IMR-90 (cell line): ENCODE data around the gene MYO1D. TPM values are rescaled to one million over a fixed set of nuclear protein-coding genes. Genes with fewer than 3 reads are reported as not detected.

Experiments used
- ATAC-seq: fragments of 200-7000 bp; cut with Tn5 transposase; 2 replicates; pipeline ENCODE4 v1.9.1; 2020; ENCODE audit warnings: low read depth, mild to moderate bottlenecking, moderate library complexity
- BruUV-seq: library from RNA; stranded (reverse); fragments of 400-500 nt; replicated peaks from 2 replicates; lab custom pipeline; 2021; lab: Mats Ljungman, UMichigan
- CTCF ChIA-PET: fragments of 300-600 bp; formaldehyde crosslinking; extraction: SDS; loops from one replicate; lab custom pipeline; 2021; ENCODE audit warnings: antibody characterized with exemption; lab: Yijun Ruan, JAX
- POLR2A ChIA-PET: fragments of 300-600 bp; sonication (Branson Sonifier 250); formaldehyde crosslinking; loops from one replicate; lab custom pipeline; 2022; ENCODE audit warnings: antibody characterized with exemption; ENCODE audit not compliant: unreplicated experiment; lab: Charles Lee
- DNase-seq: peaks from one replicate; pipeline ENCODE4 v3.0.0; 2013
- H2AFZ ChIP-seq: replicated peaks from 2 replicates; pipeline ENCODE3; 2013; ENCODE audit warnings: low read length, mild to moderate bottlenecking; ENCODE audit not compliant: poor library complexity
- H2AK5ac ChIP-seq: 2 replicates; pipeline ENCODE4 v1.6.1; 2013; ENCODE audit warnings: low read depth, low read length, inconsistent platforms
- H2AK9ac ChIP-seq: replicated peaks from 2 replicates; pipeline ENCODE3; 2013; ENCODE audit warnings: mild to moderate bottlenecking, low read depth, low read length, moderate library complexity; ENCODE audit not compliant: poor library complexity
- H2BK120ac ChIP-seq: 2 replicates; pipeline ENCODE4 v1.6.1; 2013; ENCODE audit warnings: low read depth, low read length, inconsistent platforms
- H2BK15ac ChIP-seq: 3 replicates; pipeline ENCODE4 v1.6.1; 2013; ENCODE audit warnings: low read depth, low read length, inconsistent platforms
- H2BK20ac ChIP-seq: 2 replicates; pipeline ENCODE4 v1.6.1; 2013; ENCODE audit warnings: low read depth, mild to moderate bottlenecking, inconsistent platforms, low read length, moderate library complexity
- H2BK5ac ChIP-seq: 2 replicates; pipeline ENCODE4 v1.6.1; 2013; ENCODE audit warnings: mild to moderate bottlenecking, low read depth, low read length, inconsistent platforms; ENCODE audit not compliant: poor library complexity, severe bottlenecking
- H3K14ac ChIP-seq: replicated peaks from 2 replicates; pipeline ENCODE4 v1.6.1; 2013; ENCODE audit warnings: low read depth, low read length, inconsistent platforms
- H3K18ac ChIP-seq: 2 replicates; pipeline ENCODE4 v1.6.1; 2013; ENCODE audit warnings: low read depth, low read length, control low read depth
- H3K23ac ChIP-seq: 2 replicates; pipeline ENCODE4 v1.6.1; 2013; ENCODE audit warnings: low read depth, low read length, inconsistent platforms
- H3K27ac ChIP-seq: 2 replicates; pipeline ENCODE4 v1.5.1; 2013; ENCODE audit warnings: mild to moderate bottlenecking, control low read depth, low read length; ENCODE audit not compliant: insufficient read depth
- H3K27me3 ChIP-seq: 2 replicates; pipeline ENCODE4 v1.6.1; 2013; ENCODE audit warnings: low read length; ENCODE audit not compliant: control insufficient read depth, insufficient read depth
- H3K36me3 ChIP-seq: 2 replicates; pipeline ENCODE4 v1.6.1; 2013; ENCODE audit warnings: low read length, mixed read lengths; ENCODE audit not compliant: control insufficient read depth, insufficient read depth
- H3K4ac ChIP-seq: 2 replicates; pipeline ENCODE4 v1.6.1; 2013; ENCODE audit warnings: low read depth, low read length, inconsistent platforms
- H3K4me1 ChIP-seq: 2 replicates; pipeline ENCODE4 v1.6.1; 2013; ENCODE audit warnings: low read length, mixed read lengths; ENCODE audit not compliant: control insufficient read depth, insufficient read depth
- H3K4me2 ChIP-seq: 2 replicates; pipeline ENCODE4 v1.6.1; 2013; ENCODE audit warnings: low read depth, mild to moderate bottlenecking, control low read depth, low read length, moderate library complexity
- H3K4me3 ChIP-seq: 2 replicates; pipeline ENCODE4 v1.5.1; 2013; ENCODE audit warnings: low read depth, mild to moderate bottlenecking, control low read depth, low read length, moderate library complexity; ENCODE audit not compliant: insufficient read depth
- H3K56ac ChIP-seq: 2 replicates; pipeline ENCODE4 v1.6.1; 2013; ENCODE audit warnings: low read length, inconsistent platforms; ENCODE audit not compliant: insufficient read depth; ENCODE audit errors: extremely low read depth
- H3K79me1 ChIP-seq, 2 experiments: 2 replicates each; pipeline ENCODE4 v1.6.1; 2013; ENCODE audit warnings: low read length in 2 of 2, inconsistent platforms in 1 of 2, low read depth in 1 of 2
- H3K9ac ChIP-seq: 2 replicates; pipeline ENCODE4 v1.6.1; 2013; ENCODE audit warnings: low read depth, low read length, control low read depth
- H3K9me1 ChIP-seq: 2 replicates; pipeline ENCODE4 v1.6.1; 2013; ENCODE audit warnings: low read length, inconsistent platforms; ENCODE audit not compliant: insufficient read depth
- H3K9me3 ChIP-seq: 2 replicates; pipeline ENCODE4 v1.6.1; 2013; ENCODE audit warnings: low read length; ENCODE audit not compliant: control insufficient read depth, insufficient read depth
- H4K20me1 ChIP-seq: 2 replicates; pipeline ENCODE4 v1.6.1; 2013; ENCODE audit warnings: low read length, inconsistent platforms; ENCODE audit not compliant: insufficient read depth
- H4K5ac ChIP-seq: 2 replicates; pipeline ENCODE4 v1.6.1; 2013; ENCODE audit warnings: mild to moderate bottlenecking, low read depth, low read length, control low read depth
- H4K8ac ChIP-seq, 2 experiments: 2 replicates each; pipeline ENCODE4 v1.6.1; 2013; ENCODE audit warnings: low read depth in 2 of 2, low read length in 2 of 2, control low read depth in 1 of 2, inconsistent platforms in 1 of 2
- H4K91ac ChIP-seq: 2 replicates; pipeline ENCODE4 v1.6.1; 2013; ENCODE audit warnings: low read depth, low read length, inconsistent platforms; ENCODE audit not compliant: insufficient read depth
- BHLHE40 ChIP-seq: fragments of 150-350 bp; IDR thresholded peaks from 2 replicates; pipeline ENCODE4 v1.6.1; 2016; ENCODE audit warnings: mild to moderate bottlenecking, low read depth, low read length
- CEBPB ChIP-seq: IDR thresholded peaks from 2 replicates; pipeline ENCODE4 v1.6.1; 2012; ENCODE audit warnings: low read depth, low read length, improper control_type of control experiment
- CHD1 ChIP-seq: IDR thresholded peaks from 2 replicates; pipeline ENCODE4 v1.6.1; 2012; ENCODE audit warnings: low read depth, low read length, improper control_type of control experiment
- CTCF ChIP-seq: conservative IDR thresholded peaks from 2 replicates; pipeline ENCODE4 v1.5.1; 2012; ENCODE audit warnings: mild to moderate bottlenecking, low read depth, low read length, improper control_type of control experiment
- ELK1 ChIP-seq: fragments of 150-350 bp; IDR thresholded peaks from 2 replicates; pipeline ENCODE4 v1.6.1; 2016; ENCODE audit warnings: low read depth, mild to moderate bottlenecking, low read length, moderate library complexity, borderline replicate concordance
- FOS ChIP-seq: fragments of 150-350 bp; IDR thresholded peaks from 2 replicates; pipeline ENCODE4 v1.6.1; 2016; ENCODE audit warnings: low read depth, low read length
- MAFK ChIP-seq: IDR thresholded peaks from 2 replicates; pipeline ENCODE4 v1.6.1; 2012; ENCODE audit warnings: low read depth, low read length, improper control_type of control experiment
- MAZ ChIP-seq: IDR thresholded peaks from 2 replicates; pipeline ENCODE4 v1.6.1; 2012; ENCODE audit warnings: low read depth, mild to moderate bottlenecking, low read length, improper control_type of control experiment, moderate library complexity, borderline replicate concordance
- MXI1 ChIP-seq: IDR thresholded peaks from 2 replicates; pipeline ENCODE4 v1.6.1; 2012; ENCODE audit warnings: low read depth, mild to moderate bottlenecking, low read length, moderate library complexity, borderline replicate concordance
- NFE2L2 ChIP-seq: fragments of 150-350 bp; IDR thresholded peaks from 2 replicates; pipeline ENCODE4 v1.6.1; 2016; ENCODE audit warnings: low read depth, mild to moderate bottlenecking, low read length
- POLR2A ChIP-seq: IDR thresholded peaks from 2 replicates; pipeline ENCODE4 v1.6.1; 2012; ENCODE audit warnings: mild to moderate bottlenecking, low read depth, low read length
- RAD21 ChIP-seq: IDR thresholded peaks from 2 replicates; pipeline ENCODE4 v1.6.1; 2012; ENCODE audit warnings: low read length, improper control_type of control experiment
- RCOR1 ChIP-seq: IDR thresholded peaks from 2 replicates; pipeline ENCODE4 v1.6.1; 2012; ENCODE audit warnings: mild to moderate bottlenecking, low read length, improper control_type of control experiment; ENCODE audit not compliant: insufficient replicate concordance
- RFX5 ChIP-seq: IDR thresholded peaks from 2 replicates; pipeline ENCODE4 v1.8.0; 2012; ENCODE audit warnings: low read depth, mild to moderate bottlenecking, low read length, moderate library complexity
- SMC3 ChIP-seq: fragments of 150-350 bp; IDR thresholded peaks from 2 replicates; pipeline ENCODE4 v1.6.1; 2016; ENCODE audit warnings: low read depth, mild to moderate bottlenecking, antibody characterized with exemption, low read length, moderate library complexity
- USF2 ChIP-seq: fragments of 150-350 bp; IDR thresholded peaks from 2 replicates; pipeline ENCODE4 v1.6.1; 2017; ENCODE audit warnings: mild to moderate bottlenecking, antibody characterized with exemption, low read length, low read depth
- WGBS, 2 experiments: methylation state at CpG; one replicate each; pipeline versions ENCODE4 v1.1.5 to v1.1.7; 2013; ENCODE audit warnings: missing lambda C conversion rate in 2 of 2; ENCODE audit not compliant: insufficient read length in 1 of 2; ENCODE audit errors: extremely low coverage in 2 of 2; 5-methylcytosine and 5-hydroxymethylcytosine counted together
- dilution Hi-C: fragments of 300-500 bp; cut with HindIII; formaldehyde crosslinking; loops from one replicate; pipeline ENCODE4 v1.14.3; 2018; ENCODE audit warnings: low sequenced_read_pairs; ENCODE audit not compliant: unreplicated experiment
- in situ Hi-C: fragments of 300-500 bp; cut with MboI; formaldehyde crosslinking; loops from 3 replicates; pipeline ENCODE4 v1.14.3; 2019; ENCODE audit warnings: low sequenced_read_pairs, inconsistent platforms, mixed read lengths
- intact Hi-C: fragments of 100-400 bp; cut with micrococcal nuclease; formaldehyde crosslinking; loops from 2 replicates; pipeline ENCODE4 v1.10.0; 2022
- polyA plus RNA-seq, 3 experiments: library from polyadenylated mRNA; depleted of rRNA; stranded (reverse); fragments of >200 nt; gene quantifications; 2 replicates each; pipeline ENCODE4 v1.2.3, GENCODE V29; 2012; ENCODE audit warnings: low replicate concordance in 1 of 3
- total RNA-seq: library from RNA; depleted of rRNA; stranded (reverse); fragments of >200 nt; gene quantifications from 2 replicates; pipeline ENCODE4 v1.2.3, GENCODE V29; 2012

Gene MYO1D
- total and polyA plus RNA-seq, 2 of the 4 experiments (the other 2 are of a cell fraction), result 0.63 to 0.90 TPM

DNA sequence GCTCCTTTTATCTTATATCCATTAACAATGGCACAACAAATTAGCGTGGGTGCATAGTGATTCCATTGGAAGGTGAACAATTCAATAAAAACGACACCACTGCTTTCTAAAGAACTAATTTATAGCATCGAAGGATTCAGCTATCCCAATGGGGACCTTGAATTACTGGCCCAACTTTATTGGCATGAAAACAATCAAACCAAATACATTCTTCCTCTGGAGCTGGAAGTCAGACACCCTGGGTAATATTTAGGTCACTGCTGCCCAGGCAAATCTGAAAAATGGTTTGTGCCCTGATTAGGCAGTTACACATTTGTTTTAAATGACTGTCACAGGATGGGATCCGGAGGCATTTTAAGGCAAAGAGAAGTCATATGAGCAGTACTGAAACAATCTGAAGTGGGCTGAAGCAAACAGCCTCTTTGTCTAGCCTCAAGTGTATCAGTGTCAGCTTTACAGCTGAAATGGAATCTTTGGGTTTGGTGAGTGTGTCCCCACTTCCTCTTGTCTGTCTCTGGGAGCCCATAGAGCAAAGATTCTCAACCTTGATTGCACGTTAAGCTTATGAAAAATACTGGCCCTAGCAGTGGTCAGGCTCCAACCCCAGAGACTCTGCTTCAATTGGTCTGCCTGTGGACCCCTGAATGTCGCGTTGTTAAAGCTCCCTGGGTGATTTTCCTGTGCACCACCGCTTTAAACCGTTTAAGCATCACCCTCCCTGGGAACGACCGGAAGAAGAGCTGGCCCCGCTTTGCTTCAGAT lies 359.8 kb downstream of the MYO1D start:
- Histone ChIP-seq H3K14ac (no peak overlapping the region), H3K27ac (no peak overlapping the region), H2BK120ac (no peak overlapping the region), H3K9me3 (no peaks in the 10 kb centered on the region), H3K36me3 (no peaks in the 10 kb centered on the region), H3K79me1 (no peaks in the 10 kb centered on the region), H4K91ac (no peak overlapping the region), H2AK9ac (no peak overlapping the region), H3K23ac (no peak overlapping the region), H4K5ac (no peak overlapping the region), H2BK15ac (no peak overlapping the region), H2BK20ac (no peak overlapping the region), H3K27me3 (peaks cover 27% of the 10 kb centered on the region), H2AK5ac (no peak overlapping the region), H4K20me1 (no peaks in the 10 kb centered on the region), H3K56ac (no peak overlapping the region), H4K8ac (no peak overlapping the region), H2BK5ac (no peak overlapping the region), H3K4me2 (no peak overlapping the region), H3K4ac (no peak overlapping the region), H2AFZ (no peak overlapping the region), H3K4me3 (no peak overlapping the region), H3K18ac (no peak overlapping the region), H3K4me1 (no peaks in the 10 kb centered on the region; the same call in 1 of the 2 replicates), H3K9ac (no peak overlapping the region), H3K9me1 (peaks cover 2% of the 10 kb centered on the region; the same call in 1 of the 2 replicates)
- no peak for ATAC-seq
- BruUV-seq, result no TSS peak
- no peak for DNase-seq
- dilution Hi-C loops, result no loop called here
- intact Hi-C loops, result no loop called here
- ChIA-PET POLR2A (no interaction called here), CTCF (no interaction called here)
- in situ Hi-C loops, result no loop called here
- 60% methylated on average over 2 of the region's 12 CpGs; no CpG with 5 or more reads in 1 of the 2 experiments for WGBS, 2 experiments
- TF ChIP-seq RAD21 (no peak), RFX5 (no peak), MAFK (no peak), CEBPB (no peak), MAZ (no peak), POLR2A (no peak), CTCF (no peak), NFE2L2 (no peak), USF2 (no peak), FOS (no peak), BHLHE40 (no peak), ELK1 (no peak), RCOR1 (no peak), CHD1 (no peak), SMC3 (no peak), MXI1 (no peak)
